ENCODE data around the gene COL13A1.

- TF ChIP-seq CTCF (conservative IDR thresholded peaks at IDR 0.05 in 1 of 2, IDR thresholded peaks at IDR 0.05 in 1 of 2; ENCODE audit: low read depth in 1 of 2, low read length in 2 of 2) (no peak), EZH2 (IDR thresholded peaks at IDR 0.05; ENCODE audit: low read length, missing control alignments) (no peak)
Observed at GRCh38 chr10:70007116-70007820, 205.6 kb downstream of the COL13A1 start.
